IMR-90 (cell line): ENCODE results near the gene NAALAD2. TPM values are rescaled to one million over a fixed set of nuclear protein-coding genes. Genes with fewer than 3 reads are reported as not detected.

Experiments used
- ATAC-seq: fragments of 200-7000 bp; cut with Tn5 transposase; 2 replicates; pipeline ENCODE4 v1.9.1; 2020; ENCODE audit warnings: low read depth, mild to moderate bottlenecking, moderate library complexity
- BruUV-seq: library from RNA; stranded (reverse); fragments of 400-500 nt; replicated peaks from 2 replicates; lab custom pipeline; 2021; lab: Mats Ljungman, UMichigan
- CTCF ChIA-PET: fragments of 300-600 bp; formaldehyde crosslinking; extraction: SDS; loops from one replicate; lab custom pipeline; 2021; ENCODE audit warnings: antibody characterized with exemption; lab: Yijun Ruan, JAX
- POLR2A ChIA-PET: fragments of 300-600 bp; sonication (Branson Sonifier 250); formaldehyde crosslinking; loops from one replicate; lab custom pipeline; 2022; ENCODE audit warnings: antibody characterized with exemption; ENCODE audit not compliant: unreplicated experiment; lab: Charles Lee
- DNase-seq: peaks from one replicate; pipeline ENCODE4 v3.0.0; 2013
- H2AFZ ChIP-seq: replicated peaks from 2 replicates; pipeline ENCODE3; 2013; ENCODE audit warnings: low read length, mild to moderate bottlenecking; ENCODE audit not compliant: poor library complexity
- H2AK5ac ChIP-seq: 2 replicates; pipeline ENCODE4 v1.6.1; 2013; ENCODE audit warnings: low read depth, low read length, inconsistent platforms
- H2AK9ac ChIP-seq: replicated peaks from 2 replicates; pipeline ENCODE3; 2013; ENCODE audit warnings: mild to moderate bottlenecking, low read depth, low read length, moderate library complexity; ENCODE audit not compliant: poor library complexity
- H2BK120ac ChIP-seq: 2 replicates; pipeline ENCODE4 v1.6.1; 2013; ENCODE audit warnings: low read depth, low read length, inconsistent platforms
- H2BK15ac ChIP-seq: 3 replicates; pipeline ENCODE4 v1.6.1; 2013; ENCODE audit warnings: low read depth, low read length, inconsistent platforms
- H2BK20ac ChIP-seq: 2 replicates; pipeline ENCODE4 v1.6.1; 2013; ENCODE audit warnings: low read depth, mild to moderate bottlenecking, inconsistent platforms, low read length, moderate library complexity
- H2BK5ac ChIP-seq: 2 replicates; pipeline ENCODE4 v1.6.1; 2013; ENCODE audit warnings: mild to moderate bottlenecking, low read depth, low read length, inconsistent platforms; ENCODE audit not compliant: poor library complexity, severe bottlenecking
- H3K14ac ChIP-seq: replicated peaks from 2 replicates; pipeline ENCODE4 v1.6.1; 2013; ENCODE audit warnings: low read depth, low read length, inconsistent platforms
- H3K18ac ChIP-seq: 2 replicates; pipeline ENCODE4 v1.6.1; 2013; ENCODE audit warnings: low read depth, low read length, control low read depth
- H3K23ac ChIP-seq: 2 replicates; pipeline ENCODE4 v1.6.1; 2013; ENCODE audit warnings: low read depth, low read length, inconsistent platforms
- H3K27ac ChIP-seq: 2 replicates; pipeline ENCODE4 v1.5.1; 2013; ENCODE audit warnings: mild to moderate bottlenecking, control low read depth, low read length; ENCODE audit not compliant: insufficient read depth
- H3K27me3 ChIP-seq: 2 replicates; pipeline ENCODE4 v1.6.1; 2013; ENCODE audit warnings: low read length; ENCODE audit not compliant: control insufficient read depth, insufficient read depth
- H3K36me3 ChIP-seq: 2 replicates; pipeline ENCODE4 v1.6.1; 2013; ENCODE audit warnings: low read length, mixed read lengths; ENCODE audit not compliant: control insufficient read depth, insufficient read depth
- H3K4ac ChIP-seq: 2 replicates; pipeline ENCODE4 v1.6.1; 2013; ENCODE audit warnings: low read depth, low read length, inconsistent platforms
- H3K4me1 ChIP-seq: 2 replicates; pipeline ENCODE4 v1.6.1; 2013; ENCODE audit warnings: low read length, mixed read lengths; ENCODE audit not compliant: control insufficient read depth, insufficient read depth
- H3K4me2 ChIP-seq: 2 replicates; pipeline ENCODE4 v1.6.1; 2013; ENCODE audit warnings: low read depth, mild to moderate bottlenecking, control low read depth, low read length, moderate library complexity
- H3K4me3 ChIP-seq: 2 replicates; pipeline ENCODE4 v1.5.1; 2013; ENCODE audit warnings: low read depth, mild to moderate bottlenecking, control low read depth, low read length, moderate library complexity; ENCODE audit not compliant: insufficient read depth
- H3K56ac ChIP-seq: 2 replicates; pipeline ENCODE4 v1.6.1; 2013; ENCODE audit warnings: low read length, inconsistent platforms; ENCODE audit not compliant: insufficient read depth; ENCODE audit errors: extremely low read depth
- H3K79me1 ChIP-seq, 2 experiments: 2 replicates each; pipeline ENCODE4 v1.6.1; 2013; ENCODE audit warnings: low read length in 2 of 2, inconsistent platforms in 1 of 2, low read depth in 1 of 2
- H3K9ac ChIP-seq: 2 replicates; pipeline ENCODE4 v1.6.1; 2013; ENCODE audit warnings: low read depth, low read length, control low read depth
- H3K9me1 ChIP-seq: 2 replicates; pipeline ENCODE4 v1.6.1; 2013; ENCODE audit warnings: low read length, inconsistent platforms; ENCODE audit not compliant: insufficient read depth
- H3K9me3 ChIP-seq: 2 replicates; pipeline ENCODE4 v1.6.1; 2013; ENCODE audit warnings: low read length; ENCODE audit not compliant: control insufficient read depth, insufficient read depth
- H4K20me1 ChIP-seq: 2 replicates; pipeline ENCODE4 v1.6.1; 2013; ENCODE audit warnings: low read length, inconsistent platforms; ENCODE audit not compliant: insufficient read depth
- H4K5ac ChIP-seq: 2 replicates; pipeline ENCODE4 v1.6.1; 2013; ENCODE audit warnings: mild to moderate bottlenecking, low read depth, low read length, control low read depth
- H4K8ac ChIP-seq, 2 experiments: 2 replicates each; pipeline ENCODE4 v1.6.1; 2013; ENCODE audit warnings: low read depth in 2 of 2, low read length in 2 of 2, control low read depth in 1 of 2, inconsistent platforms in 1 of 2
- H4K91ac ChIP-seq: 2 replicates; pipeline ENCODE4 v1.6.1; 2013; ENCODE audit warnings: low read depth, low read length, inconsistent platforms; ENCODE audit not compliant: insufficient read depth
- CEBPB ChIP-seq: IDR thresholded peaks from 2 replicates; pipeline ENCODE4 v1.6.1; 2012; ENCODE audit warnings: low read depth, low read length, improper control_type of control experiment
- CHD1 ChIP-seq: IDR thresholded peaks from 2 replicates; pipeline ENCODE4 v1.6.1; 2012; ENCODE audit warnings: low read depth, low read length, improper control_type of control experiment
- FOS ChIP-seq: fragments of 150-350 bp; IDR thresholded peaks from 2 replicates; pipeline ENCODE4 v1.6.1; 2016; ENCODE audit warnings: low read depth, low read length
- MXI1 ChIP-seq: IDR thresholded peaks from 2 replicates; pipeline ENCODE4 v1.6.1; 2012; ENCODE audit warnings: low read depth, mild to moderate bottlenecking, low read length, moderate library complexity, borderline replicate concordance
- RAD21 ChIP-seq: IDR thresholded peaks from 2 replicates; pipeline ENCODE4 v1.6.1; 2012; ENCODE audit warnings: low read length, improper control_type of control experiment
- RFX5 ChIP-seq: IDR thresholded peaks from 2 replicates; pipeline ENCODE4 v1.8.0; 2012; ENCODE audit warnings: low read depth, mild to moderate bottlenecking, low read length, moderate library complexity
- WGBS, 2 experiments: methylation state at CpG; one replicate each; pipeline versions ENCODE4 v1.1.5 to v1.1.7; 2013; ENCODE audit warnings: missing lambda C conversion rate in 2 of 2; ENCODE audit not compliant: insufficient read length in 1 of 2; ENCODE audit errors: extremely low coverage in 2 of 2; 5-methylcytosine and 5-hydroxymethylcytosine counted together
- dilution Hi-C: fragments of 300-500 bp; cut with HindIII; formaldehyde crosslinking; loops from one replicate; pipeline ENCODE4 v1.14.3; 2018; ENCODE audit warnings: low sequenced_read_pairs; ENCODE audit not compliant: unreplicated experiment
- in situ Hi-C: fragments of 300-500 bp; cut with MboI; formaldehyde crosslinking; loops from 3 replicates; pipeline ENCODE4 v1.14.3; 2019; ENCODE audit warnings: low sequenced_read_pairs, inconsistent platforms, mixed read lengths
- intact Hi-C: fragments of 100-400 bp; cut with micrococcal nuclease; formaldehyde crosslinking; loops from 2 replicates; pipeline ENCODE4 v1.10.0; 2022
- polyA plus RNA-seq, 3 experiments: library from polyadenylated mRNA; depleted of rRNA; stranded (reverse); fragments of >200 nt; gene quantifications; 2 replicates each; pipeline ENCODE4 v1.2.3, GENCODE V29; 2012; ENCODE audit warnings: low replicate concordance in 1 of 3
- total RNA-seq: library from RNA; depleted of rRNA; stranded (reverse); fragments of >200 nt; gene quantifications from 2 replicates; pipeline ENCODE4 v1.2.3, GENCODE V29; 2012
- TF ChIP-seq, protein P1 (sequence below): conservative IDR thresholded peaks from 2 replicates; pipeline ENCODE4 v1.5.1; 2012; ENCODE audit warnings: mild to moderate bottlenecking, low read depth, low read length, improper control_type of control experiment
- TF ChIP-seq, protein P2 (sequence below): fragments of 150-350 bp; IDR thresholded peaks from 2 replicates; pipeline ENCODE4 v1.6.1; 2017; ENCODE audit warnings: mild to moderate bottlenecking, antibody characterized with exemption, low read length, low read depth

NAALAD2 gene
- total and polyA plus RNA-seq, 2 of the 4 experiments (the other 2 are of a cell fraction), result under 0.01 to 0.09 TPM

GRCh38 chr11:90222459-90223247, 88.2 kb downstream of the NAALAD2 start, which contains the start of gene CHORDC1 (continued):
- TF ChIP-seq RFX5 (no peak), CHD1 (peak; percentile 83; the same call in 1 of the 2 replicates)

- Histone ChIP-seq H3K4me1 (peaks cover 4% of the 10 kb centered on the region), H3K4me3 (peak overlapping the region; percentile 97), H2BK15ac (peak overlapping the region; percentile 33; the same call in 1 of the 3 replicates), H3K4ac (peak overlapping the region; percentile 93), H3K27me3 (no peaks in the 10 kb centered on the region), H3K9me1 (no peaks in the 10 kb centered on the region), H3K4me2 (peak overlapping the region; percentile 91), H2AK9ac (peak overlapping the region; percentile 47), H4K20me1 (peaks cover 39% of the 10 kb centered on the region), H4K8ac (peak overlapping the region; percentile 72 to 97), H3K27ac (peak overlapping the region; percentile 67), H2BK20ac (no peak overlapping the region), H3K18ac (peak overlapping the region; percentile 71), H3K14ac (peak overlapping the region; percentile 91), H2AFZ (peak overlapping the region; percentile 98), H3K23ac (peak overlapping the region; percentile 84), H4K91ac (peak overlapping the region; percentile 79), H4K5ac (peak overlapping the region; percentile 94), H3K56ac (peak overlapping the region; percentile 82), H2BK120ac (peak overlapping the region; percentile 47), H3K36me3 (no peaks in the 10 kb centered on the region), H2AK5ac (0 out of 2 replicates have a peak overlapping the region, but pooled peaks have one; percentile 0), H3K9me3 (no peaks in the 10 kb centered on the region), H2BK5ac (peak overlapping the region; percentile 59), H3K9ac (peak overlapping the region; percentile 83), H3K79me1 (peaks cover 0 to 19% of the 10 kb centered on the region in 2 experiments; a peak in 2 of 4 replicates)
- ChIA-PET POLR2A (no interaction called here), CTCF (no interaction called here)
- TF ChIP-seq FOS, result no peak
- TF ChIP-seq RAD21, result no peak
- TF ChIP-seq, protein P1, sequence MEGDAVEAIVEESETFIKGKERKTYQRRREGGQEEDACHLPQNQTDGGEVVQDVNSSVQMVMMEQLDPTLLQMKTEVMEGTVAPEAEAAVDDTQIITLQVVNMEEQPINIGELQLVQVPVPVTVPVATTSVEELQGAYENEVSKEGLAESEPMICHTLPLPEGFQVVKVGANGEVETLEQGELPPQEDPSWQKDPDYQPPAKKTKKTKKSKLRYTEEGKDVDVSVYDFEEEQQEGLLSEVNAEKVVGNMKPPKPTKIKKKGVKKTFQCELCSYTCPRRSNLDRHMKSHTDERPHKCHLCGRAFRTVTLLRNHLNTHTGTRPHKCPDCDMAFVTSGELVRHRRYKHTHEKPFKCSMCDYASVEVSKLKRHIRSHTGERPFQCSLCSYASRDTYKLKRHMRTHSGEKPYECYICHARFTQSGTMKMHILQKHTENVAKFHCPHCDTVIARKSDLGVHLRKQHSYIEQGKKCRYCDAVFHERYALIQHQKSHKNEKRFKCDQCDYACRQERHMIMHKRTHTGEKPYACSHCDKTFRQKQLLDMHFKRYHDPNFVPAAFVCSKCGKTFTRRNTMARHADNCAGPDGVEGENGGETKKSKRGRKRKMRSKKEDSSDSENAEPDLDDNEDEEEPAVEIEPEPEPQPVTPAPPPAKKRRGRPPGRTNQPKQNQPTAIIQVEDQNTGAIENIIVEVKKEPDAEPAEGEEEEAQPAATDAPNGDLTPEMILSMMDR, result no peak
- no peak for TF ChIP-seq CEBPB
- TF ChIP-seq, protein P2, sequence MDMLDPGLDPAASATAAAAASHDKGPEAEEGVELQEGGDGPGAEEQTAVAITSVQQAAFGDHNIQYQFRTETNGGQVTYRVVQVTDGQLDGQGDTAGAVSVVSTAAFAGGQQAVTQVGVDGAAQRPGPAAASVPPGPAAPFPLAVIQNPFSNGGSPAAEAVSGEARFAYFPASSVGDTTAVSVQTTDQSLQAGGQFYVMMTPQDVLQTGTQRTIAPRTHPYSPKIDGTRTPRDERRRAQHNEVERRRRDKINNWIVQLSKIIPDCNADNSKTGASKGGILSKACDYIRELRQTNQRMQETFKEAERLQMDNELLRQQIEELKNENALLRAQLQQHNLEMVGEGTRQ, result no peak
- TF ChIP-seq RFX5, result no peak
- no peak for TF ChIP-seq MXI1
- DNase-seq (no peak), ATAC-seq (peak; percentile 64)
- in situ Hi-C loops (no loop called here), intact Hi-C loops (no loop called here), dilution Hi-C loops (no loop called here)
- WGBS, 2 experiments, result no CpG with 5 or more reads among the region's 12 CpGs
- no TSS peak for BruUV-seq
These were observed 88.8 kb downstream of the NAALAD2 start for GRCh38 chr11:90223248-90223585.
